IPS DF 19.7 (cell line): ENCODE measurements around the gene REN.

Experiments
- DNase-seq: peaks from one replicate; pipeline ENCODE4 v3.0.0-alpha.2; 2013; ENCODE audit warnings: low read depth, low spot score

Gene REN

GRCh38 chr1:204191456-204191855 is 25.3 kb upstream of the REN start:
- DNase-seq, result no peak

GRCh38 chr1:204190212-204191211 is 24.4 kb upstream of the REN start:
- DNase-seq, result no peak

- no peak for DNase-seq
Observed at GRCh38 chr1:204188959-204189639, 23.0 kb upstream of the REN start.

DNA sequence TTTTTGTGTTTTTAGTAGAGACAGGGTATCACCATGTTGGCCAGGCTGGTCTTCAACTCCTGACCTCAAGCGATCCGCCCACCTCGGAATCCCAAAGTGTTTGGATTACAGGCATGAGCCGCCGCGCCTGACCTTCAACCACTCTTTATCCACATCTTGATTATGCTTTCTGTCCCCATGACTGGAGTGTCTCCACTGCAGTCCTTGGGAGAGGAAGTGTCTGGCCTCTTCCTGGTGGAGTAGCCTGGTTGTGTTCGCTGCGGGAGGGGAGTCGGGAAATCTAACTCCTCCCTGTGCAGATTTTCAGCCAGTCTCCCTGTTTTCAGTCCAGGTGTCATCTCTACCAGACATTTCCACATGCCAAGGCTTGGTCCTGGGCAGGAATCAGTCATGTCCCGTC is 20.5 kb upstream of the REN start:
- no peak for DNase-seq

DNA sequence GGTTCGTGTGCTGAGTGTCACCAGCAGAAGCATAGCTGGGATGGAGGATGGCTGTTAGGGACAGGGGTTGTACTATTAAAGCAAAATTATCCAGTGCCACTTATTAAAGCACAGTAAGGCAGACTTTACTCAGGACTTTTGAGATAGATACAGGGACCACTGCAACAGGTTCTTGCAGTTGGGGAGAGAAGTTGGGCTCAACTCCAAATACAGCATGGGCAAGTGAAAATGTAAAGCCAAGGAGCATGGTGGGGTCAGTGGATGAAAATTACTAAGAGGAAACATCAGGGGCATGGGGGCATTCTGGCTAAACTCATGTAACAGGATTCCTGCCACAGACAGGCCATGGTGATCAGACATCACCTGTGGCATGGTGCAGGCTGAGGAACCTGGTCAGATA is 15.0 kb upstream of the REN start:
- DNase-seq, result no peak

- DNase-seq, result no peak
Observed at GRCh38 chr1:204180133-204180532, 14.0 kb upstream of the REN start.

DNA sequence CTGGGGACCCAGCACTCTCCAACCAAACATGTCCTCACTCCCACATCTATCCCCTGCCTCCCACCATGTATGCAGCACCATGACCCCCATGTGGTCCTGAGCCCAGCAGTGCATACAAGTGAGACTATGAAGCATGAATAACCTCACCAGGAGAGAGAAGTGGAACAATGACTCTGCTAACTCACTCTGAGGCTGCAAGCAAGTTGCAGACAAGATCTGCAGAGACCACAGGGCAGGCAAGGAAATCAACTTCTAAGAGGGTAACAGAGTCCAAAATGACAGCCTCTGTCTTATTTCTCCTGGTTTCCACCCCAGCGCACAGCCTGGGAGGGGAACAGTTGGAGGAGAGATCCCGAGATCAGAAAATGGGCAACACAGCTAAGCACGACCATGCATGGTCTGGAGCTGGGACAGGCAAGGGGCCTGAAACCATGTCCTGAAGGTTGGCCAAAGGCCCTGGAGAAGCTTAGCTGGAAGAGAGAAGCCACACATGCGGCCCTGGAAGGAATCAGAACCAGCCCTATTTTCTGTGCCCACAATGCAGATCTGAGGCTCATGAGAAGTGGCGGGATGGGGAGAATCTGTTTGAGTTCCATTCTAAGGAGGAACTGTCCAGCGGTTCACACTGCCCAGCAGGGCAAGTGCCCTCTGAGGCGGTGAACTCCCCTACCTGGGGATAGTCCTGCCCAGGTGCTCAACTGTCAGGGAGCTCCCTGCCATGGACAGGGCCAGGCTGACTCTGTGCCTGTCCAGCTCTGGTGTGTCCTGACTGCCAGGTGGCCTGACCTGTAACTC is 12.5 kb upstream of the REN start:
- no peak for DNase-seq

- no peak for DNase-seq
Observed at GRCh38 chr1:204177133-204177532, 11.0 kb upstream of the REN start.

DNA sequence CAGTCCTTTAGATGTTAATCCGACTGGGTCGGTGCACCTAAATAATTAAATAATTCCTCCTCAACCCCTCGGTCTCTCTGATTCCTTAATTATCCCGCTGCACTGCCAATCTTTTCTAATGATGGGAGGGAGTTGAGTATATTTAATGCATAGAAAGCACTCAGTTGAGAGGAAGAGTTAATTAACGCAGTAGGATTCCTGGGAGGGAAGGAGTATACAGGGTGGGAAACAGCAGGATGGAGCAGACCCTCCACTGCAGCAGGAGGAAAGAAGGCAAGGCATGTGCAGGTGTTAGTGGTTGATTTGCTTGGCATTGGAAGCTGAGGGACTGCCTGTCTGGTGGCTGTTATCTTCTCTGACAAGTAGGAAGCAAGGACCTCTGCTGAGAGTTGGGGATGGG is 9.9 kb upstream of the REN start:
- DNase-seq, result no peak

- no peak for DNase-seq
Observed at GRCh38 chr1:204174958-204175357, 8.8 kb upstream of the REN start.

GRCh38 chr1:204172404-204173029 is 6.4 kb upstream of the REN start:
- no peak for DNase-seq

DNA sequence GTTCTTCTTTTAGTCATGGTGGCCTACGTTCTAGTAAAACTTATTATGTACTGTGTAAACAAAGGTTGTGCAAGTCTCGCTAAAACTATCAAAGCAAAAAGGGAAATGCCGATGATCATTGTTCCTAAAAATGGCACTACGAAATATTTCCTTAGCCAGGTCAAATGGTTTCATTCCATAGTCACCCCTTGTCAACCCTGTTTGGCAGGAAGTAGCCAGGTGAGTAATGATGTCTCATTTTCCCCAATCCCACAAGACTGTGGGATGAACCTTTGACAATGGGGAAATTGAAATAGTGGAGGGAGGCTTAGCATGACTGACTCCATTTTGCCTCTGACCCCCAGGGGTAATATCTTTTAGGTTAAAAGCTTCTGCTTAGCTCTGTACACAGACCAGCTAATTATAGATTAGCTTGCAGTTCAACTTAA is 5.6 kb upstream of the REN start:
- DNase-seq, result no peak

GRCh38 chr1:204170494-204171155 is 4.5 kb upstream of the REN start:
- DNase-seq, result no peak

DNA sequence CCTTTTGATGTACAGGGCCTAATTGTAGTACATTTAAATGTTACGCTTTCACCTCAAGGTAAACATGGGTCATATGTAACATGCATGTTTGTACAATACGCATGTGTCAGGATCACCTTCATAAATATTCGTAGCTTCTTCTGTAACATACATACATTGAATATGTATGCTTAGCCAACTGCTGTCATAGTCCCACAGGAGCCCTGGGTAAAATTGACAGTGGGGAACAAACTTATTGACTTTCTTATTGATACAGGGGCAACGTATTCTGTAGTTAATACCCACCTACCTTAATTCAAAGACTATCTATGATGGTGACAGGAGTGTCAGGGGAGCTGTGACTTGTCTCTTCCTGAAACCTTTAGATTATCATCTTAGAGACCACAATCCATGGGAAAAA is 3.7 kb upstream of the REN start:
- no peak for DNase-seq

DNA sequence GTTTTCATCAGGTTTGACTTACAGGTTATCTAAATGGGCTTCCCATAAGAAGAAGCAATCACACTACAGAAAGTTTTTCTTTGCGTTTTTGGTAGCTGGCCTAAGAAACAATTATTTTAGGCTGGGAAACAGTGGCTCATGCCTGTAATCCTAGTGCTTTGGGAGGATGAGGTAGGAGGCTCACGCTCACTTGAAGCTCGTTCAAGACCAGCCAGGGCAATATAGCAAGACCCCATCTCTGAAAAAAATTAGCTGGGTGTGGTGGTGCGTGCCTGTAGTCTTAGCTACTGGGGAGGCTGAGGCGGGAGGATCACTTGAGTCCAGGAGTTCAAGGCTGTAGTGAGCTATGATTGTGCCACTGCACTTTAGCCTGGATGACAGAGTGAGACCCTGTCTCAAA is 1.6 kb upstream of the REN start:
- no peak for DNase-seq

GRCh38 chr1:204162494-204163074 is 3.6 kb downstream of the REN start:
- DNase-seq, result peak; percentile 23

- DNase-seq, result no peak
Observed at GRCh38 chr1:204161609-204162493, 4.3 kb downstream of the REN start.

DNA sequence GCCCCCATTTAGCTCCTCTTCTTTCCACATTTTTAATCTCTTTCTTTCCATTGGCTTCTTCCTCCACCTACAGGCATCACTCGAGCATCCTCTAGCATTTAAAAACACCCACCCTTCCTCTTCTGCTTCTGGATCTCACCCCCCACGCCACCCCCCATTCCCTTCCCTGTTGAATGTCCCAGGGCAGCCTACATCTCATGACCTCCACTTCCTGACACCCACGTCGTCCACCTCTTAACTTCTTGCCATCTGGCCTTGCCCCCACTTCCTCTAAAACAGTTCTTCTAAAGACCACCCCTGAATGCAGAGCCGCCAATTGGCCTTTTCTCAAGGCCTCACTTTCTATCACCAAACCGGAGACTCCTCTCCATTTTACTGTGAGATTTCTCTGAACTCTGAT is 8.2 kb downstream of the REN start:
- DNase-seq, result no peak

GRCh38 chr1:204155881-204156280 is 10.3 kb downstream of the REN start:
- no peak for DNase-seq
